Body of pancreas (tissue), 4 donors: Measurements from ENCODE around the gene RDH16. TPM values are rescaled to one million over a fixed set of nuclear protein-coding genes. Genes with fewer than 3 reads are reported as not detected.

ENCODE experiments used
- ATAC-seq: fragments of 150-250 bp; one replicate; pipeline ENCODE4 v1.9.1; 2016
- DNase-seq, 4 donors: peaks; one replicate each; pipeline ENCODE4 v3.0.0-alpha.2; 2019
- H3K27ac ChIP-seq, 4 donors: fragments of 200-600 bp; sonication (generic); 1 replicate in 3 of 4; 2 replicates in 1 of 4; pipeline versions ENCODE4 v1.5.1 to v1.6.1; 2016 to 2019; ENCODE audit warnings: mild to moderate bottlenecking in 1 of 4, mixed read lengths in 1 of 4, moderate library complexity in 1 of 4
- H3K27me3 ChIP-seq, 2 donors: fragments of 200-600 bp; sonication (generic); one replicate each; pipeline ENCODE4 v1.6.0; 2016; ENCODE audit warnings: mild to moderate bottlenecking in 1 of 2
- H3K36me3 ChIP-seq, 2 donors: fragments of 200-600 bp; sonication (generic); replicated peaks in 1 of 2; 2 replicates each; pipeline ENCODE4 v1.5.1; 2016; ENCODE audit warnings: low read depth in 2 of 2; ENCODE audit not compliant: insufficient read depth in 1 of 2
- H3K4me1 ChIP-seq: fragments of 200-600 bp; sonication (generic); one replicate; pipeline ENCODE4 v1.6.0; 2016
- H3K4me3 ChIP-seq, 2 donors: fragments of 200-600 bp; sonication (generic); 1 replicate in 1 of 2; 2 replicates in 1 of 2; pipeline ENCODE4 v1.5.1; 2016 to 2019
- H3K9me3 ChIP-seq, 3 donors: fragments of 200-600 bp; sonication (generic); 1 replicate in 2 of 3; 2 replicates in 1 of 3; pipeline ENCODE4 v1.5.1; 2016
- CTCF ChIP-seq, 7 experiments: fragments of 450-650 bp in 4 of 7; fragments of 200-600 bp in 3 of 7; sonication (generic) in 3 of 7; IDR thresholded peaks; one replicate each; pipeline ENCODE4 v1.5.1; 2016 to 2019; ENCODE audit warnings: antibody characterized with exemption in 7 of 7
- POLR2A ChIP-seq, 3 donors: fragments of 450-650 bp; IDR thresholded peaks; one replicate each; pipeline ENCODE4 v1.6.1; 2016; ENCODE audit warnings: antibody characterized with exemption in 3 of 3, mild to moderate bottlenecking in 2 of 3
- WGBS, 2 donors: methylation state at CpG; one replicate each; pipeline ENCODE4 v1.1.5; 2017; 5-methylcytosine and 5-hydroxymethylcytosine counted together
- intact Hi-C: fragments of 100-400 bp; cut with DNase I; formaldehyde crosslinking; loops from one replicate; pipeline ENCODE4 v1.15.1; 2023
- total RNA-seq, 2 donors: library from RNA; depleted of rRNA; stranded (reverse); fragments of >200 nt; gene quantifications; one replicate each; pipeline ENCODE4 v1.1.0, GENCODE V29; 2016

RDH16 gene
- total RNA-seq, 2 donors from 2014 or later: 0.99 to 1.3 TPM

- 65 to 69% methylated on average over 8 to 10 of the region's 10 CpGs for WGBS, 2 donors
- H3K9me3 ChIP-seq: no peaks in the 10 kb centered on the region
- intact Hi-C loops: loop anchor here (5.0 kb wide), 1 partner anchor 232 kb away; the partner anchor contains the start of gene HSD17B6
These were observed 36.9 kb upstream of the RDH16 start for GRCh38 chr12:56994231-56994746.

GRCh38 chr12:56993346-56993745, 35.9 kb upstream of the RDH16 start:
- H3K4me1 ChIP-seq: no peaks in the 10 kb centered on the region
- no peak overlapping the region for H3K27ac ChIP-seq
- H3K9me3 ChIP-seq: no peaks in the 10 kb centered on the region
- ATAC-seq: no peak
- no peaks in the 10 kb centered on the region for H3K36me3 ChIP-seq
- no peaks in the 10 kb centered on the region for H3K27me3 ChIP-seq
- no peak for TF ChIP-seq POLR2A (IDR thresholded peaks at IDR 0.05)
- TF ChIP-seq CTCF (IDR thresholded peaks at IDR 0.05): no peak
- WGBS, 2 donors: 70 to 81% methylated on average over 10 of the region's 10 CpGs
- H3K4me3 ChIP-seq: no peak overlapping the region
- intact Hi-C loops: loop anchor here (5.0 kb wide), 1 partner anchor 231 kb away; the partner anchor contains the start of gene HSD17B6
- no peak for DNase-seq

More at GRCh38 chr12:56994231-56994746, 36.9 kb upstream of the RDH16 start:
- Histone ChIP-seq H3K27ac (no peak overlapping the region), H3K27me3 (no peaks in the 10 kb centered on the region), H3K4me1 (no peaks in the 10 kb centered on the region), H3K4me3 (no peak overlapping the region), H3K36me3 (no peaks in the 10 kb centered on the region)
- ATAC-seq (no peak), DNase-seq (no peak)
- TF ChIP-seq CTCF (IDR thresholded peaks at IDR 0.05) (no peak), POLR2A (IDR thresholded peaks at IDR 0.05) (no peak)

- H3K36me3 ChIP-seq: no peaks in the 10 kb centered on the region
- 66% methylated on average over 8 of the region's 8 CpGs for WGBS, 2 donors
- intact Hi-C loops: loop anchor here (5.0 kb wide), 1 partner anchor 229 kb away; the partner anchor contains the start of gene HSD17B6
- TF ChIP-seq POLR2A (IDR thresholded peaks at IDR 0.05) (no peak), CTCF (IDR thresholded peaks at IDR 0.05) (no peak)
- no peak overlapping the region for H3K4me3 ChIP-seq
- H3K27ac ChIP-seq: peak overlapping the region in 1 of 4 donors; percentile 26
- H3K4me1 ChIP-seq: no peaks in the 10 kb centered on the region
- H3K9me3 ChIP-seq: no peaks in the 10 kb centered on the region
- DNase-seq (peak in 1 of 4 donors; percentile 51), ATAC-seq (no peak)
- no peaks in the 10 kb centered on the region for H3K27me3 ChIP-seq
These were observed 34.2 kb upstream of the RDH16 start for GRCh38 chr12:56991319-56992246.

GRCh38 chr12:56990648-56991318, 33.4 kb upstream of the RDH16 start:
- intact Hi-C loops: loop anchor here (5.0 kb wide), 1 partner anchor 228 kb away; the partner anchor contains the start of gene HSD17B6
- H3K9me3 ChIP-seq: no peaks in the 10 kb centered on the region
- no peaks in the 10 kb centered on the region for H3K36me3 ChIP-seq
- H3K4me1 ChIP-seq: no peaks in the 10 kb centered on the region
- no peaks in the 10 kb centered on the region for H3K27me3 ChIP-seq
- TF ChIP-seq CTCF (IDR thresholded peaks at IDR 0.05) (no peak), POLR2A (IDR thresholded peaks at IDR 0.05) (no peak)
- DNase-seq: no peak
- 40 to 42% methylated on average over 7 of the region's 7 CpGs for WGBS, 2 donors
- no peak overlapping the region for H3K27ac ChIP-seq
- H3K4me3 ChIP-seq: no peak overlapping the region
- ATAC-seq: no peak
